OCI-LY7 (cell line): ENCODE results near the gene WFS1.

ENCODE experiments used
- CTCF ChIP-seq: fragments of 200-600 bp; sonication (generic); conservative IDR thresholded peaks from 2 replicates; pipeline ENCODE4 v1.5.1; 2014; ENCODE audit warnings: mild to moderate bottlenecking, antibody characterized with exemption, low read length, moderate library complexity, mixed read lengths
- EZH2phosphoT487 ChIP-seq: fragments of 200-600 bp; sonication (generic); IDR thresholded peaks from 2 replicates; pipeline ENCODE4 v1.6.1; 2018; ENCODE audit warnings: low read depth, borderline replicate concordance, mild to moderate bottlenecking, mixed run types, antibody characterized with exemption, low read length, moderate library complexity, mixed read lengths

- TF ChIP-seq CTCF (no peak), EZH2phosphoT487 (no peak)
Measured at GRCh38 chr4:6221851-6222760, 47.5 kb upstream of the WFS1 start.
